ENCODE results near the gene COP1. TPM values are rescaled to one million over a fixed set of nuclear protein-coding genes. Genes with fewer than 3 reads are reported as not detected.

COP1 gene
- total RNA-seq, 4 donors from 2014 or later, result 32.5 to 60.1 (median 35.7) TPM

DNA sequence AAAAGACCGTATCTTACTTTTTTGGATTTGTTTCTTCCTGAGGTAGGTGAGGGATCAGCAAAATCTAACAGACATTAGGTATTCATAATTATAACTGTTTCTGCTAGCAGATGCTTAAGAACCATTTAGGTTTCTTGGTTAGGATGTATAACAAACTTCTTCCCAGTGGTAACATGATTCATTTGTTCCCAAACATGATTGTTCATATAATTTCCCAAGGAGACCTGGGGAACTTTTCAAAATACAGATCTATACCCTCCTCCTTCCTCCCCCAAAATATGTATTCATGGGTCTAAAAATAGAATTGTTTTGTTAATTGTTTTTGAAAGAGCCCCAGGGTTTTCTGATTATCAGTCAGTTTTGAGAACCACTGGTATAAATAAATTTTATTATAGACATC lies 228.2 kb downstream of the COP1 start:
- H3K4me3 ChIP-seq, result no peak overlapping the region
- H3K9me3 ChIP-seq, result peaks cover 0 to 10% (median 0%) of the 10 kb centered on the region in 3 donors
- no peak for DNase-seq
- H3K27ac ChIP-seq, result no peak overlapping the region
- WGBS, 2 donors, result 88 to 95% methylated on average over 1 of the region's 1 CpG
- H3K4me1 ChIP-seq, result peaks cover 0 to 9% (median 3%) of the 10 kb centered on the region in 3 donors
- H3K27me3 ChIP-seq, result no peaks in the 10 kb centered on the region
- peaks cover 0 to 34% (median 2%) of the 10 kb centered on the region in 3 donors for H3K36me3 ChIP-seq
- no peak for TF ChIP-seq POLR2A (IDR thresholded peaks at IDR 0.05)
- TF ChIP-seq, protein P1, sequence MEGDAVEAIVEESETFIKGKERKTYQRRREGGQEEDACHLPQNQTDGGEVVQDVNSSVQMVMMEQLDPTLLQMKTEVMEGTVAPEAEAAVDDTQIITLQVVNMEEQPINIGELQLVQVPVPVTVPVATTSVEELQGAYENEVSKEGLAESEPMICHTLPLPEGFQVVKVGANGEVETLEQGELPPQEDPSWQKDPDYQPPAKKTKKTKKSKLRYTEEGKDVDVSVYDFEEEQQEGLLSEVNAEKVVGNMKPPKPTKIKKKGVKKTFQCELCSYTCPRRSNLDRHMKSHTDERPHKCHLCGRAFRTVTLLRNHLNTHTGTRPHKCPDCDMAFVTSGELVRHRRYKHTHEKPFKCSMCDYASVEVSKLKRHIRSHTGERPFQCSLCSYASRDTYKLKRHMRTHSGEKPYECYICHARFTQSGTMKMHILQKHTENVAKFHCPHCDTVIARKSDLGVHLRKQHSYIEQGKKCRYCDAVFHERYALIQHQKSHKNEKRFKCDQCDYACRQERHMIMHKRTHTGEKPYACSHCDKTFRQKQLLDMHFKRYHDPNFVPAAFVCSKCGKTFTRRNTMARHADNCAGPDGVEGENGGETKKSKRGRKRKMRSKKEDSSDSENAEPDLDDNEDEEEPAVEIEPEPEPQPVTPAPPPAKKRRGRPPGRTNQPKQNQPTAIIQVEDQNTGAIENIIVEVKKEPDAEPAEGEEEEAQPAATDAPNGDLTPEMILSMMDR (IDR thresholded peaks at IDR 0.05), result no peak
- intact Hi-C loops (cut with DNase I), result no loop called here

DNA sequence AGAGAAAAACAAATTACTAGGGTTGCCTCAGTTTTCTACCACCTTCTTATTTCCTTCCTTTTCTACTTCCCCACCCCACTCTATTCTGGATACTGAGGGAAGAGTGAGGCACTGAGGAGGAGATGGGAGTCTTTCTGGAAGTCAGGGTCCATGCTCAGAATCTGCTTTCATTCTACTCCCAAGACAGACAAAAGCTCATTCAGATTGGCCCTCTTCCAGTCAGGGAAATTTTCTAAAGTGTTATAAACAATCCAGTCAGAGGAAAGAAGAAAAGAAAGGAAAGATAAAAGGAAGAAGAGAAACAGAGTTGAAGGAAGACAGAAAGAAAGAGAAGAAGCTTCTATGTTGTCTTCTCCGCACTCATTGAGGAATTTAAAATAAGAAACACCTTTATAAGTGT lies 228.6 kb downstream of the COP1 start:
- Histone ChIP-seq H3K27ac (no peak overlapping the region), H3K4me3 (no peak overlapping the region), H3K36me3 (peaks cover 0 to 32% (median 0%) of the 10 kb centered on the region in 3 donors), H3K27me3 (no peaks in the 10 kb centered on the region), H3K4me1 (peaks cover 0 to 9% (median 3%) of the 10 kb centered on the region in 3 donors), H3K9me3 (peaks cover 0 to 6% (median 0%) of the 10 kb centered on the region in 3 donors)
- 89 to 100% methylated on average over 1 of the region's 1 CpG for WGBS, 2 donors
- DNase-seq, result no peak
- TF ChIP-seq, protein P1 (IDR thresholded peaks at IDR 0.05), result no peak
- no peak for TF ChIP-seq POLR2A (IDR thresholded peaks at IDR 0.05)
- intact Hi-C loops (cut with DNase I), result no loop called here

DNA sequence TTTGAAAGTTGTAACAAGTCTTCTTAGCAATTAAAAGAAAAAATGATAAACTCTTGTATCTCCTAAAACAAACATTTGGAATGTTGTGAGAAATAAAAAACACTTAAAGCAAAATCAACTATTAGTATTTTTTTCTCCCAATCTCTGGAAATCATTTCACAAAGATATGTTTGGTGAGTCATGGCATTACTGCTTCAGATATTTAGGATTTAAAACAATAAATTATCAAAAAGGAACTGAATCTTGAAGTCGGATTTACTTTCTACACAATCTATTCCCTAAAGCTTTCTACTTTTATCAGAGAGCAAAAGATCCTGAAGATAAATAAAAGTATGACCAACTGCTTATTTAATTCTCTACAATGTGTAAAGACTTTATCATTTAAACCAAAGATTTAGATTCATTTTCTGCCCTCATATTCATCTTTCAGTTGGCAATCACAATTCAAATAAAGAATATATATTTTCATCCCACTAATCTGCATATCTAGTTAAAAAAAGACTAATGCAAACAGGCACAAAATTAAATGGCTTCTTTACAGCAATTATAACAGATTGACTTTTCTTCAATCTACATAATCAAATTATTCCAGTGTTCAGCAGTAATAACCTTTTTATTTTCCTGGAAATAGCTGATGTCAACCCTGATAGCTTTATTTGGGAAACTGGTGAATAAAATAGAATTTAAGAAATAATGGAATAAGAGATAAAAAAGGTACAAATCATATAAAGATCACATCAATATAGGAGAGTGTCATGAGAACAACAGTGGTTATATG lies 230.0 kb downstream of the COP1 start:
- peaks cover 0 to 9% (median 3%) of the 10 kb centered on the region in 3 donors for H3K4me1 ChIP-seq
- intact Hi-C loops (cut with DNase I), result no loop called here
- H3K4me3 ChIP-seq, result no peak overlapping the region
- no peaks in the 10 kb centered on the region for H3K27me3 ChIP-seq
- H3K9me3 ChIP-seq, result no peaks in the 10 kb centered on the region
- no peak overlapping the region for H3K27ac ChIP-seq
- peaks cover 0 to 28% (median 0%) of the 10 kb centered on the region in 3 donors for H3K36me3 ChIP-seq
- no peak for DNase-seq
- WGBS, 2 donors, result 52 to 61% methylated on average over 1 of the region's 1 CpG
- TF ChIP-seq POLR2A (IDR thresholded peaks at IDR 0.05), result no peak
- TF ChIP-seq, protein P1 (IDR thresholded peaks at IDR 0.05), result no peak

DNA sequence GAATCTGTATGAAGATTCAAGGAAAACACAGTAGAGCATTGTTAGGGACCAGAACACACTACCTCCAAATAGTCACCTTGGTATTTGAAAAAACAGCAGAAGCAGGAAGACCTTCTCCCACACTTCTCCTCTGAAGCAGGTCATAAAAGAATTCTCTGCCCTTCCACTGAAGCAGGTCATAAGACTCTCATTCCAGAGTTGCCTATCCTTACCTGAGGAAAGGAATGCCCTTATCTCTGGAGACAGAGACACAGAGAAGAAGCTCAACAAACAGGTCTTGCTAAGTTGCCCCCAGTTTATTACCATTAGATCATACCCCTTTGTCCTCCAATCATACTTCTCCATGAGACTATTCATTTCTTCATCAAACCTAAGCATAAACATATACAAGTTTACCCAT lies 237.9 kb downstream of the COP1 start:
- TF ChIP-seq POLR2A (IDR thresholded peaks at IDR 0.05), result no peak
- TF ChIP-seq, protein P1 (IDR thresholded peaks at IDR 0.05), result no peak
- Histone ChIP-seq H3K4me1 (no peaks in the 10 kb centered on the region), H3K36me3 (peaks cover 0 to 62% (median 0%) of the 10 kb centered on the region in 3 donors), H3K9me3 (no peaks in the 10 kb centered on the region), H3K27me3 (no peaks in the 10 kb centered on the region), H3K4me3 (no peak overlapping the region), H3K27ac (no peak overlapping the region)
- no peak for DNase-seq
- intact Hi-C loops (cut with DNase I), result no loop called here

DNA sequence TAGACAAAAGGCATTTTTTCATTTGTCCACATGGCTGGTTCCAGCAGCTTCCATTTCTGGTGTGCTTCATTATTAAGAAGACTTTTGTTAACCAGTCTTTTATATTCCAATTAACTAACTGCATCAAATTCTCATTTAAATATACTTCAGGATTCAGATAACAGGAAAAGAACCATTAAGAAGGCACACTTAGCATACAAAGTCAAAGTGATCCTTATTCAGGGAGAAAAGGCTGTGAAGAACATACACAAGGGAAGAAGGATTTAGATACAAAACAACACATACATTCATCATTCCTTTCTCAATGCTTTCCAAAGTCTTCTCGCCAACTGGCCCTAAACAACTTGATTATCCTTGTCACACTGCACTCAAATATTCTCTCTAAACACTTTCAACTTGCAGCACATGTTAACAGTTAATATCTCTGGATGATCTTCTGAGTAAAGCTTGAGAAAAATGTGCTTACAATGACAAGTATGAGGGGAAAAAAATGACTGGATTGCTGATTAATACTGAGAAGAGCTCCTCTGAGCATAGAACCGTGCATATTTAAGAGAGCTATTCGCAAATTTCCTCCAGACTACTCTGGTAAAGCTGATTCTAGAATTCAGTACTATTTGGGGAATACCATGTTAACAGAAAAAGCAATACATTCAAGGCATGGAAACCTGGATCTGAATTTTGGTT lies 238.5 kb downstream of the COP1 start:
- Histone ChIP-seq H3K4me3 (no peak overlapping the region), H3K4me1 (no peaks in the 10 kb centered on the region), H3K36me3 (peaks cover 0 to 56% (median 0%) of the 10 kb centered on the region in 3 donors), H3K27me3 (no peaks in the 10 kb centered on the region), H3K27ac (no peak overlapping the region), H3K9me3 (no peaks in the 10 kb centered on the region)
- no peak for TF ChIP-seq POLR2A (IDR thresholded peaks at IDR 0.05)
- TF ChIP-seq, protein P1 (IDR thresholded peaks at IDR 0.05), result no peak
- DNase-seq, result no peak
- intact Hi-C loops (cut with DNase I), result no loop called here
- 49 to 62% methylated on average over 3 of the region's 3 CpGs for WGBS, 2 donors

All from esophagus squamous epithelium (tissue), 5 donors.